Mammary epithelial cell (primary cell): Measurements from ENCODE around the gene MTCH1.

Experiments used
- EZH2 ChIP-seq: IDR thresholded peaks from 2 replicates; pipeline ENCODE4 v1.6.1; 2012; ENCODE audit warnings: low read length, inconsistent platforms, borderline replicate concordance
- TF ChIP-seq, protein P1 (sequence below), 2 donors: IDR thresholded peaks in 1 of 2; conservative IDR thresholded peaks in 1 of 2; 2 replicates each; pipeline ENCODE4 v1.5.1; 2011 to 2012; ENCODE audit warnings: inconsistent platforms in 2 of 2, low read length in 2 of 2, mild to moderate bottlenecking in 2 of 2, control low read depth in 1 of 2, low read depth in 1 of 2; ENCODE audit not compliant: insufficient read depth in 1 of 2; ENCODE audit errors: extremely low read depth in 1 of 2

DNA sequence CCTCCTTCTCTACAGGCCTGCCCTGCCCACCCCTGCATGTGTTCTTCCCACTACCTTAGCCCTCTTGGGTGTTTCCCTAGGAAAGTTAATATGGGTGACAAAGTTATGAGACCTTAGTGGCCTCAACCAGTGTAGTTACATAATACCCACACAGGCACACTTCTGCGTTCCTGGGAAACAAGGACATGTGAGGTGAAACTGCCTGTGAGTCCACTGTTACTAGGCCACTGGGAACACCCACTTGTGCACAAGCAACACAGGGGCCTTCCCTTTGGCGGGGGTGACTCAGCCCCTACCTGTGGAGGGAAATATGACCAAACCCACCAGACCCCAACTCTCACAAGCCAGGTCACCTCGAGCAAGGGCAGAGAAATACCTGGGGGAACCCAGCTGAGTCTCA lies 18.7 kb downstream of the MTCH1 start:
- TF ChIP-seq, protein P1, sequence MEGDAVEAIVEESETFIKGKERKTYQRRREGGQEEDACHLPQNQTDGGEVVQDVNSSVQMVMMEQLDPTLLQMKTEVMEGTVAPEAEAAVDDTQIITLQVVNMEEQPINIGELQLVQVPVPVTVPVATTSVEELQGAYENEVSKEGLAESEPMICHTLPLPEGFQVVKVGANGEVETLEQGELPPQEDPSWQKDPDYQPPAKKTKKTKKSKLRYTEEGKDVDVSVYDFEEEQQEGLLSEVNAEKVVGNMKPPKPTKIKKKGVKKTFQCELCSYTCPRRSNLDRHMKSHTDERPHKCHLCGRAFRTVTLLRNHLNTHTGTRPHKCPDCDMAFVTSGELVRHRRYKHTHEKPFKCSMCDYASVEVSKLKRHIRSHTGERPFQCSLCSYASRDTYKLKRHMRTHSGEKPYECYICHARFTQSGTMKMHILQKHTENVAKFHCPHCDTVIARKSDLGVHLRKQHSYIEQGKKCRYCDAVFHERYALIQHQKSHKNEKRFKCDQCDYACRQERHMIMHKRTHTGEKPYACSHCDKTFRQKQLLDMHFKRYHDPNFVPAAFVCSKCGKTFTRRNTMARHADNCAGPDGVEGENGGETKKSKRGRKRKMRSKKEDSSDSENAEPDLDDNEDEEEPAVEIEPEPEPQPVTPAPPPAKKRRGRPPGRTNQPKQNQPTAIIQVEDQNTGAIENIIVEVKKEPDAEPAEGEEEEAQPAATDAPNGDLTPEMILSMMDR (conservative IDR thresholded peaks at IDR 0.05 in 1 of 2, IDR thresholded peaks at IDR 0.05 in 1 of 2; ENCODE audit: extremely low read depth in 1 of 2, insufficient read depth in 1 of 2, low read depth in 1 of 2, low read length in 2 of 2): no peak
- TF ChIP-seq EZH2: no peak
